OCI-M2 (cell line): ENCODE measurements around the gene LRRIQ1.
"Not testable (repeated sequence)": the region's sequence is repeated elsewhere in the genome, so short reads cannot be mapped to it uniquely, and the experiment has no call there.

Source experiments
- DNase-seq: peaks from one replicate; lab custom pipeline; 2025; ENCODE audit not compliant: unreplicated experiment; lab: John Stamatoyannopoulos, UW

The LRRIQ1 gene, protein sequence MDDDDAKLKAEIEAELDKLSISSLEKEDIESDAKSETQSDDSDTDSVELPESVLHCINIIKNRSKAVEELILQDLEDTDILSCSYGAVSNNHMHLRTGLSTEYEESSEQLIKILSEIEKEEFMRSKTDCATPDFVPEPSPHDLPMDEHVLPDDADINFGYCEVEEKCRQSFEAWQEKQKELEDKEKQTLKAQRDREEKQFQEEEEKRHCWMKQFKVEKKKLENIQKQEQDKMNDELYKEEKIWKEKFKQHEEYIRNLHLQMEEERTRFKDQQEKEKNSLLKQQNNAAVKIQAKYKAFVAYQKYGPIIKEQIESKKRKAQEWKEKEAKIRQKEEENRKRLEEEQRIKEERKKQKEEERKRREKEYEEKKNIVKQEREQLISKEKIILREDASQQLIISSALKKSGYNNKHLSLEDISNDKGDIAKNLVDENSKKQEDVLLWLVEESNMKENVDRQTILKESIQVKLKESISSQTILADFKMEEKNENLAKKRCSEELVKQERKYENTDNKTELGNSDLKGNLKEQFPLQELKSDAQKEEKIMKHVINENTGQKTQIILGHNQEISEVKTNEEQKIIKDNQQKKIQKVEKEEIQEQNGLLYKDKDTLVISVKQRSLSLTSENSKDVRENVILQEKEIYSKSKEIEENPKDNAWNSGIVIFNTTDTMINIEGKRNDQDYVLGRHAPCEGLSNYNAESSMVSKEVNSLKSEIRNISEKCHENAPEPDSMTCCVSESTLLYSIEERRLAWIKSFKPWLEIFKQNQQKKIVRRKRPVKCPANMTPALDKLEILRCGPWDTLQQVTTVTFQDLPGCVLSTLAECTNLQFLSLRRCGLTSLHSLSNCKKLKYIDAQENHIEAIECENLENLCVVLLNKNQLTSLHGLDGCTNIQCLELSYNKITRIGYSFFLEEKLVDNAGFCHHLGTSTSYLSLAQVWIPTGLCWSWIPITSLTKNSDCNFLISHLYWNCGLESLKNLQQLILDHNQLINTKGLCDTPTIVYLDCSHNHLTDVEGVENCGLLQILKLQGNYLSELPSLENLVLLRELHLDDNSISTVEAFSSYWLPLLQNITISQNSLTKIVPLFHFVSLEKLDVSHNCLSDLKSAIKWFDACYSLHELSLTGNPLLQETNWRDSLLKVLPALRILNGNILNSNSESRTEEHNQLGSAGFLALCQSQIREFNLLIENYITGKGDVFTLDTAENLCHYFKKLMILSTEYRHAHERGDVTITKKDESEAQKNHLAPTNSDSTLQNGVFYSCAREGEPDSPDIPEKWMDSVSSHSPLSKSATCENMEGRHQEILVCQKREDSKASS (N-terminal part only)

DNA sequence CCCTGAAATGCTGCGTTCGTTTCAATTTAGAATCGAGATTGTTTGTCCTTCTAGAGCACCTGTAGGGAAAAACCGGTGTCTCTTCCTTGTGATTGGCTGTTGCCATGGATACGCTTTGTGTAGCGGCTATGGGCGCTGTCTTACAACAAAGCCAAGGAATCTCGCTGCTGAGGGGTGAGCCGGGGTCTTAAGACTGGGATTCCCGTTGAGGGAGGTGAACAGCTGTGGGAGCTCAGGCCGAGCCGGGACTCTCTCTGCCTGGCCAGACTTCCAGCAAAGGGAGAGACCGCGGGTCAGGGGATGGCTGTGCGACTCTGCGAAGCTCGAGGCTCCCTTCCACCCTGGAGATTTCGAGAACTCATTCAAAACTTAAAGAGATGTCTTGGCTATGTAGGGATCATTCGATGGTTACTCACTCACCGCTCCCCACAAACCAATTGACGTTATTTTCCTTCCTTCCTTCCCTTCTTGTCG lies at the start of gene LRRIQ1, which contains the start of gene TSPAN19:
LRRIQ1 (plus strand) TSS at position 118 of the 474 bp plus-strand sequence. CDS start 1,826 bp downstream, outside the sequence.
TSPAN19 (minus strand) TSS at position 44 of the 474 bp plus-strand sequence. CDS start 6,331 bp downstream, outside the sequence.
- peak; percentile 34 for DNase-seq

DNA sequence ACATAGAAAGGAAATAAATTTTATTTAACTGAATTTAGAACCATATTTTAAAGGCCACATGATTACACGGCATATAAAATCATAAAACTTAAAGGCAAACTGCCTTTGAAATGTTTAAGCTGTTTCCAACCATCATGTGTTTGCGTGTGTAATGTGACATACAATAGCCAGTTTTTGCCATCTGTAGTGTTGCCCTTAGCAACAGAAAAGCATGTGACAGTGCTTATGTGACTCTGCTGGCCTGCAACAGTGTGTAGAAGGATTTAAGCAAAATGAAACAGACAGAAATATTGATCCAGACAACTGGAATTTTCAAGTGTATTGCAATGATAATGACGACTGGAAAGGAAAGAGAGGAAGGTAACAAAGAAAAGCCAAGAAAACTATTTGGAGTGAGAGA lies 49.6 kb upstream of the LRRIQ1 start:
- no peak for DNase-seq

DNA sequence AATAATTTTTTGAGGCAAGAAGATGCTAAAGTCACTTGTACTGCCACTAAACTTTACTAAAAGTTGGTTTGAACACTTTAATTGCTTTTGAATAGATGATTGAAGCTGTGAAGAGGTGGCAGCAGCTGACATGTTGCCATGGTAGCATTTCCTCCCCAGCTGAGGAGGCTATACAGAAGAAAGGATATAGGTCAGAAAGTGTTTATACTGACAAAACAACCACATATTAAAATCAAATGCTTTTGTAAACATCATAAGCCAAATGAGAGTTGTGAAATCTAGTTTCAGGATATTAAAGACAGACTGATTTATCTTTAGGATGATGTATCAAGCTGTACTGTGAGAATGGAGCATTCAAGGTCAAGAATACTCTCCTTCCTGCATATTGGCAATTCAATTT lies 41.7 kb upstream of the LRRIQ1 start:
- DNase-seq: no peak

DNA sequence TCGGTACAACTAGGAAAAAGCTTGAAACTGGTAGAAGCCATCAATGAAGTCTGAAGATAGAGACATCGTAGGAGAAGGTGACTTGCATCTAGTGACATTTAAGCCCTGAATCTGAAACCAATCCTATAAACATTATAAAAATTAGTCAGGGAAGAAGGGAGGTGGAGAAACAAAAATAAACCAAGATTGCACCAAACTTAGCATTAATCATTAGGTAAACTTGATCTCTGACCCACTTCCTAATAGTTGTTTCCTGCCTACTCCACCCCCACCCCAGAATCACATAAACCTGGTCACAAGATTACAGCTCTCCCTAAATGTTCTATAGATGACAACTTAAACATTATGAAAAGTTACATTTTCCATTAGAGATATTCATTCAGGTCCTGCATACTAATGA lies 40.5 kb upstream of the LRRIQ1 start:
- no peak for DNase-seq

DNA sequence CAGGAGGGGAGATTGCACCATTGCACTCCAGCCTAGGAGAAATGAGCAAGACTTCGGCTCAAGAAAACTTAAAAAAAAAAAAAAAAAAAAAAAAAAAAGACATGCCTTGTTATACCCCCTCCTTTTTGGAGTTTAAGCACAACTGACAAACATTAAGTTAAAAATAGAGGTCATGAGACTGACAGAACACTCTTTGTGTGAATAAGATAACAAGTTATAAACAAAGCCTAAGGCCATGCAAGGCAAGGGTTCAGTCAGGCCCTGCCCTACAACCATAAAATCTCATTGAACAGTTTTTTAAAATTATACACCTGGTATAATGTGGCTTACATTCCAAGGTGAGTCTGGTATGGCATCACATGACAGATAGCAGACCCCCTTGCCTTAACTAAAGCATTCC lies 39.4 kb upstream of the LRRIQ1 start:
- no peak for DNase-seq

DNA sequence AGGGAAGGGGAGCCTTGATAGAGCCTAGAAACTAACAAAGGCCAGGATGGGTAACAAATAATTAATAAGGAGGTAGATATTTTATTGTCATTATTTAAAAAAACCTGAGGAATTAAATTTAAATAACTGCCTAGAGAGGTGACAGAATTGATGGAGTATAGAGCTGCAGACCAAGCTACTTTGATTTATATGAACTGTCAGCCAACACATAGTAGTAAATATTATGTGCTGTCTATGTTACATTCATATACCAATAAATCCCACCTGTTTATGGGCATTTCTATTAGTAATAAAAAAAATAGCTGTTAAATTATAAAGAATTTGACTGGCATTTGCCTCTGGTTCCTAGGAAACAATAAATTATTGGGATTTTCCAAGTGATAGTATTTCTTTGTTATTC lies 37.8 kb upstream of the LRRIQ1 start:
- no peak for DNase-seq

DNA sequence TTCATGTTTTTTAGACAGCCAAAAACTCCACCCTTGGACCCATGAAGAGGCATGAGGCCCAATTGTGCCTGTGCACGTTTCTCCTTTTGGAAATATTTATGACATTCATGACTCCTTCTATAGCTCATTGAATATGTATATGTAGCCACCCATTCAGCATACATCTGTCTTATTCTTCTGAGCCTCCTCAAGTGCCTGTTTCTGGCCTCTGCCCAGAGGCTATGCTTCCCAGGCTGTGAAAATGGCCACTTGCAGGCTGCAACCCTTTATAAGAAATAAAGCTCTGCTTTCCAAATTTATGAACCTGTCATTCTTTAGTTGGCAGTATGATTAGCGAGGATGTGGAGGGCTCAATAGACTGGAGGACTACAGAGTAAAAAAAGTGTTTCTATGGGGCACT lies 35.4 kb upstream of the LRRIQ1 start:
- DNase-seq: no peak

DNA sequence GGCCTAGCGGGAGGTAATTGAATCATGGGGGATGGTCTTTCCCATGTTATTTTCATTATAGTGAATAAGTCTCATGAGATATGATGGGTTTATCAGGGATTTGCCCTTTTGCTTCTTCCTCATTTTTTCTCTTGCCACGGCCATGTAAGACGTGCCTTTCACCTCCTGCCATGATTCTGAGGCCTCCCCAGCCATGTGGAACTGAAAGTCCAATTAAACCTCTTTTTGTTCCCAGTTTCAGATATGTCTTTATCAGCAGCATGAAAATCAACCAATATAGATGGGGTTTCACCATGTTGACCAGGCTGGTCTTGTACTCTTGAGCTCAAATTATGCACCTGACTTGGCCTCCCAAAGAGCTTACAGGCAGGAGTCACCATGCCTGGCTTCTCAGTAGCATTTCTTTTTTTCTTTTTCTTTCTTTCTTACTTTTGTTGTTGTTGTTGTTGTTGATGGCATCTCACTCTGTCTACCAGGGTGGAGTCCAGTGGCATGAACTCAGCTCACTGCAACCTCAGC lies 33.3 kb upstream of the LRRIQ1 start:
- no peak for DNase-seq

DNA sequence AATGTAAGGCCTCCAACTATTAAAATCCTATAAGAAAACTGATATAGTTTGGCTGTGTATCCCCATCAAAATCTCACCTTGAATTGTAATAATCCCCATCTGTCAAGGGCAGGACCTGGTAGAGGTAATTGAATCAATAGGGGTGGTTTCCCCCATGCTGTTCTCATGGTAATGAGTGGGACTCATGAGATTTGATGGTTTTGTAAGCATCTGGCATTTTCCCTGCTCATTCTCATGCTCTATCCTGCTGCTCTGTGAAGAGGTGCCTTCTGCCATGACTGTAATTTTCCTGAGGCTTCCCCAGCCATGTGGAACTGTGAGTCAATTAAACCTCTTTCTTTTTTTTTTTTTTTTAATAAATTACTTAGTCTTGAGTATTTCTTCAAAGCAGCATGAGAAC lies 31.9 kb upstream of the LRRIQ1 start:
- DNase-seq: no peak

DNA sequence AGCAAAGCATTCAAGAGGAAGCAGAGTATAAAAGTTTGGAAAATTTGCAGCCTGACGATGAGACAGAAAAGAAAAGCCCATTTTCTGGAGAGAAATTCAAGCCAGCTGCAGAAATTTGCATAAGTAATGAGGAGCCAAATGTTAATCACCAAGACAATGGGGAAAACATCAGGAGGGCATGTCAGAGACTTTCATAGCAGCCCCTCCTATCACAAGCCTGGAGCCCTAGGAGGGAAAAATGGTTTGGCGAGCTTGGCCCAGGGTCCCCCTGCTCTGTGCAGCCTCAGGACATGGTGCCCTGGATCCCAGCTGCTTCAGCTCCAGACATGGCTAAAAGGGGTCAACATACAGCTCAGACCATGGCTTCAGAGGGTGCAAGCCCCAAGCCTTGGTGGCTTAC lies 31.1 kb upstream of the LRRIQ1 start:
- DNase-seq: not testable (repeated sequence)

DNA sequence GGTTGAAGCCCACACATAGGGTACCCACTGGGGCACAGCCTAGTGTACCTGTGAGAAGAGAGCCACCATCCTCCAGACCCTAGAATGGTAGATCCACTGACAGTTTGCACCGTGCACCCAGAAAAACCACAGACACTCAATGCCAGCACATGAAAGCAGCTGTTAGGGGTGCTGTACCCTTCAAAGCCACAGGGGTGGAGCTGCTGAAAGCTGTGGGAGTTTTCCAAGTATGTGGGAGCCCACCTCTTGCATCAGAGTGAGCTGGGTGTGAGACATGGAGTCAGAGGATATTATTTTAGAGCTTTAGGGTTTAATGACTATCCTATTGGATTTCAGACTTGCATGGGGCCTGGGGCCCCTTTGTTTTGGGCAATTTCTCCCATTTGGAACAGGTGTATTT lies 30.5 kb upstream of the LRRIQ1 start:
- DNase-seq: no peak

DNA sequence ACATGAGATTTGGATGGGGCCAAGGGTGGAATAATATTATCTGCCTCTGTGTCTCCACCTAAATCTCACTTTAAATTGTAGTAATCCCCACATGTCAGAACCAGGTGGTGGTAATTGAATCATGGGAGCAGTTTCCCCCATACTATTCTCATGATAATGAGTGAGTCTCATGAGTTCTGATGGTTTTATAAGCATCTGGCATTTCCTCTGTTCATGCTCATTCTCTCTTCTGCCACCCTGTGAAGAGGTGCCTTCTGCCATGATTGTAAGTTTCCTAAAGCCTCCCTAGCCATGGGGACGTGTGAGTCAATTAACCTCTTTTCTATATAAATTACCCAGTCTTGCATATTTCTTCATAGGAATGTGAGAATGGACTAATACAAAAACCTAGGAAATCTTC lies 29.9 kb upstream of the LRRIQ1 start:
- no peak for DNase-seq

DNA sequence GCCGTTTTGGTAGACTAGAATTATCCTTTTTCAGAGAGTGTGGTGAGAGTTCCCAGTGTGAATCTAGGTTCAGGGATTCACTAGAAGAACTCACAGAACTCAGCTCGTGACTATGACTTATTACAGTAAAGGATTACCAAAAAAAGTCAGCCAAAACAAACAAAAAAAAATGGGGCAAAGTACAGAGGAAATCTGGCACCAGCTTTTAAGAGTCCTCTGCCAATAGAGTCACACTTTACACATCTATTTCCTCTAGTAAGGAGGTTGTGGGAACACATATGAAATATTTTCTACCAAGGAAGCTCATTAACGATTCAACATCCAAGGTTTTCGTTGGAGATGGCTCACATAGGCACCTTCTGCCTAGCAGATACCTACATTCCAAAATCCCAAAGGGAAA lies 28.3 kb upstream of the LRRIQ1 start:
- DNase-seq: no peak

DNA sequence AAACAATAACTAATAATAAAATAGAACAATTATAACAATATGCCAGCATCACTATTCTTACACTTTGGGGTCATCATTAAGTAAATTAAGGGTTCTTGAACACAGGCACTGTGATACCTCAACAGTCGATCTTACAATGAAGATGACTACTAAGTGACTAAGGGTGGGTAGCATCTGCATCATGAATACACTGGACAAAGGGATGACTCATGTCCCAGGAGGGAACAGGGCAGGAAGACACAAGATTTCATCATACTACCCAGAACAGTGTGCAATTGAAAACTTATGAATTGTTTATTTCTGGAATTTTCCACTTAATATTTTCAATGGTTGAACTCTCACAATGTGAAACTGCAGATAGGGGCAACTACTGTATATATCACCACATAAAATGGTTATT lies 19.7 kb upstream of the LRRIQ1 start:
- DNase-seq: no peak

DNA sequence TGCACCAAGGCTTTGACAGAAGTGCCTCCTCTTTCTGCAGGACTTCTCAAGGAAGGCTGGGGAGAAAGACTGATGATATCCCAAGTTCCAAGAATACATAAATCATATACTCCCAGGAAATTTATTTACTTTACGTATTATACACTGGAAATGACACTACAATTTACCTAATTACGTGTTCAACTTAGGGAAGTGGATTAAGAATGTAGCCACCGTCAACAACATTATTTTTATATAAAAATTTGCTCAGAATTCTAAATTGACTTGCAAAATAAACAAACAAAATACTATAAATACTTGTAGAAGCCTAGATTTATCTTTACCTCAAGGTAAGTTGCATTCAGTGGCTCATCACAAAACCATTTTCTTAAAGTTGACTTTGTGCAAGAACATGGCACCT lies 19.0 kb upstream of the LRRIQ1 start:
- no peak for DNase-seq

DNA sequence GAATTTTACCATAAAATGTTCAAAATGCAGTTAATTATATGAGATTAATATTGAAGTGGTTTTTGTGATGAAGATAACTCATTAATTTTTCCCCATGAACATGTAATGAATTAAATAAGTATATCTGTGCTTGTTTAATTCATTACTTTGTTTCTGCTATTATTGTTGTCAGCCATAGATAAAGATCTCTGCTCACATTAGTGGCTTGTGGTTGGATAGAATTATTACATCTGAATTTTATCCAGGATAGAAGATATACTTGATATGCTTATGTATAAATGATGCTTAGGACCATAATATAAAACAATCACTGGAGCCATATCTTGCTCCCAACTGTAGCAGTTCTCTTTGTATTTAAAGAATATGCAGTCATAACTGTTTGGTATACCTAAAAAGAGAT lies 18.5 kb upstream of the LRRIQ1 start:
- DNase-seq: no peak

DNA sequence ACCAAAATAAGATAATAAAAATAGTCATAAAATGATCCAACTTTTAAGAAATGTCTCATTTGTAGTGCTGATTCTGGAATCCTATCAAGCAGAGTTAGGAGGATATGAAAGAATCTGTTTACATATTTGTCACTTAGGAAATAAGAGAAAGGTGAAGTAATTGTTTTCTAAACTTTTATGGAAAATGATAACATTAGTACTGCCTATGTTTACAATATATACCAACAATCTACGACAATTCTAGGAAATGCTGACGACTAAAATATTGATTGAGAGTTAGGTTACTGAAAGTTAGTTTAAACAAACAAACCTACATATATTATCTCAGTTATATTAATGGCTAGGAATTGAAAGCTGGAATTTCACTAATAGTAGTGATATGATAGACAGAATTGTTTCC lies 18.1 kb upstream of the LRRIQ1 start:
- DNase-seq: no peak

DNA sequence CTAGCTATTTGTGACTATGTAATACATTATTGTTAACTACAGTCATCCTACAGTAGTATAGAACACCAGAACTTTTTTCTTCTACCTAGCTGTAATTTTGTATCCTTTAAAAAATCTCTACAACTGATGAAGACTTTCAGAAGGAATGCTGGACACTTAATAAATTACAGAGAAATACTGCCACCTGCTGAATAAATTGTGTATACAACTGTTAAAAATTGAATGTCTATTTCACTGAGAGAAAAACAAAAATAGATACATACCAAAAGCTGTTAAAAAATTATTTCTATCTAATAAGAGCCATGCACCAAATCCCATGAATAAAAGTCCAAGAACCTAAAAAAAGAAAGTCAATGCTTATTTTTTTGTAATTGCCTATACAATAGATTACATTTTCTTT lies 6.7 kb upstream of the LRRIQ1 start:
- no peak for DNase-seq

DNA sequence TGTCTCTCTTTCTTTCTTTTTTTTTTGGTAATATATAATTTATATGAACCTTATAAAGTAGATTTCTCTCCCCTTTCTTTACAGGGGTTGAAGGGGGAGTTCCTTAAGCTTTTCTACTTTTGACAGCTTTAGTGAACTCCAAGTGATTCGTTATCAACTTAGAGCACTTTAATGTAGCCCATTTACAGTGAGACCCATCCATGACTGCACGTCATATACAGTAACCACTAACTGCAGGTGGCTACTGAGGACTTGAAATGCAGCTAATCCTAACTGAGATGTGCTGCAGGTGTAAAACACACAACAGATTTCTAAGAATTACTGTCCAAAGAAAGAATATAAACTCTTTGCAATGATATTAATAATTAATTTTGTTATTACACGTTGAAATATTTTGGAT lies 582 bp downstream of the LRRIQ1 start:
- DNase-seq: no peak

DNA sequence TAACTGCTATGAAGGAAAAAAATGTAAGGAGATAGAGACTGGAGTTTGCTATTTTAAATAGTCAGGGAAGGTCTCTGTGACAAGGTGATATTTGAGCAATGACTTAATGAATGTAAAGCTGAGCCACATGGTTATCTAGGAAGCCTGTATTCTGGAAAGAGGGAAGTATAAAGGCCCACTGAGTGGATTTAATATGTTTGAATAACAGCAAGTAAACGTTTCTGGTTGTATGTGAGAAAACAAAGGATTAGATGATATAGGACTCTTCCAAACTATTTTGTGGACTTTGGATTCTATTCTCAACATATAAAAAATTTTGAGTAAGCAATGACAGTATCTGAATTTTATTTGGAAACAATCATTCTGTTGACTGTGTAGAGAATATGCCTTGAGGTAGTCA lies 5.2 kb downstream of the LRRIQ1 start:
- no peak for DNase-seq

DNA sequence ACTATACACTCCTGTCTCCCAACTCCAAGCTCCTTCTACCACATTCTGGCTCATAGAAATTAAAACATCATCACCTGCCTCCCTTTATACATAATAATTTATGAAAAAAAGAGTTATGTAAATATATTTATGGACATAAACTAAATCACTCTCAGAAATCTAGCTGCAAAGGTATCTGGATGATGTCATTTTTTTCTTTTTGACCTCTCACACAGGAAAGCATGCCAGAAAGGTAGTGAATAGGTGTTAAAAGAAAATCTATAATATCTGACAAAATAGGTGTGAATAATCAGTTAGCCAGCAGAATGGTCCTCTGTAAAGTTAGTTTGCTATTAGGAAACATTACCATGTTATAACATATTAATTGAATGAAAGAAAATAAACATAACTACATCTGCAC lies 7.7 kb downstream of the LRRIQ1 start:
- no peak for DNase-seq
